ENCODE measurements around the gene DFFA. TPM values are rescaled to one million over a fixed set of nuclear protein-coding genes. Genes with fewer than 3 reads are reported as not detected.

The DFFA gene
- total and polyA plus RNA-seq, 9 of the 15 experiments (the other 6 are each of a cell fraction or from before 2014, with no cell fraction given): 39.6 to 74.8 (median 59.2) TPM

DNA sequence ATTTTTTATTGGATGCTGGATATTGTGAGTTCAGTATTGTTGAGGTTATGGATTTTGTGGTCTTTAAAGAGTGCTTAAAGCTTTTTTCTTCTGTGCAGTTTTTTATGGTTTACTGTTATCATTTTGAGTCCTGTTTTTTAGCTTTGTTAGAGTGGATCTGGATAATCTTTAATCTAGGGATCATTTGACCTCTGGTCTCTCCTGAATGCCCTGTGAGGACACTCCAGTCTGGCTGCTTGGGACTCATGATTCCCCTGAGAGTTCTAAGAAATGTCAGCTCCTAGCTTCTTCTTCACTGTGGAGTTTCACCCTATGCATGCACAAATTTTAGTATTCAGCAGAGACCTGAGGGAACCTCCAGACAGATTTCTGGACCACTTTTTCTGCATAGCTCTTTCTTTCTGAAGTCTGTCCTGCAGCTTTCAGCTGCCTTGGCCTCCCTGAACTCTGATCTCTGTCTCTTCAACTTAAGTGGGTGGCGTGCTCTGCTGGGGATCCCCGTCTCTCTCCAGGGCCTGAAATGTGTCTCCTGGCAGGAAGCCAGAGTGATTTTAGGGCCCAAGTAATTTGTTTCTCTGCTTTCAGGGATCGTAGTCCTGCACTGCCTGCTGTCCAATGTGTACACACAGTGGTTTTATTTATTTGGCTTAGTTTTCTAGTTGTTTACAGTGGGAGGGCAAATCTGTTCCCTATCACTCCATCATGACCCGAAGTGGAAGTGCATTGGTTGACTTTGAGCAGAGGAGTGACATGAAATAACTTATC is 17.1 kb upstream of the DFFA start:
- ATAC-seq: no peak

DNA sequence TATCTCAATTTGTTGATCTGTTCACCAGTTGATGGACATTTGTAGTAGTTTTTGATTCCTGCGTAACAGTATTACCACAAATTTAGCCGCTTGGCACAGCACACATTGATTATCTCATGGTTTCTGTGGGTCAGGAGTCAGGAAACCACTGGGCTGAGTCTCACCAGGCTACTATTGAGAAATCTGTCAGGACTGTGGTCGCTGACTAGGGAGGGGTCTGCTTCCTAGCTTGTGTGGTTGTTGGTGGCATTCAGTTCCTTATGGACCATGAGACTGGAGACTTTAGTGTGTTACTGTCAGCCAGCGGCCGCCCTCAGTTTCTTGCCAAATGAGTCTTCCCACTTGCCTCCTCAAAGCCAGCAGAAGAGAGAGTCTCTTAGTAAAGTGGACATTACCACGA is 12.2 kb upstream of the DFFA start:
- FAIRE-seq (no peak), ATAC-seq (no peak), DNase-seq (ENCODE audit: extremely low read depth in 1 of 4, low spot score in 3 of 4) (no peak)
- POLR2A ChIA-PET: interaction anchor here (1.3 to 1.8 kb wide), 2 partner anchors 9 to 13 kb away, joined by 4 to 6 read pairs; partner anchors contain the start of gene DFFA
- H3K9me3 ChIP-seq (replicated peaks; ENCODE audit: control insufficient read depth, insufficient read depth, low read depth, low read length): 0 out of 2 replicates have a peak, but pooled peaks cover 3% of the 10 kb centered on the region
- no peaks in the 10 kb centered on the region for H3K27me3 ChIP-seq (ENCODE audit: control insufficient read depth in 2 of 2, insufficient read depth in 2 of 2, low read length in 2 of 2)
- no peak overlapping the region for H3K27ac ChIP-seq (ENCODE audit: extremely low read depth, low read depth, low read length)
- no peak overlapping the region for H3K4me2 ChIP-seq (ENCODE audit: insufficient read depth, low read length)
- 92% methylated on average over 6 of the region's 6 CpGs for WGBS (ENCODE audit: insufficient coverage, low coverage, missing lambda C conversion rate)
- H2AFZ ChIP-seq (ENCODE audit: low read depth, low read length): no peak overlapping the region
- intact Hi-C loops (cut with micrococcal nuclease): no loop called here
- no peak overlapping the region for H3K9ac ChIP-seq (ENCODE audit: insufficient read depth in 1 of 2, low read depth in 2 of 2, low read length in 2 of 2)
- H3K4me1 ChIP-seq (replicated peaks in 1 of 2; ENCODE audit: control insufficient read depth in 2 of 2, insufficient read depth in 2 of 2, low read length in 2 of 2): no peaks in the 10 kb centered on the region
- no peak overlapping the region for H3K4me3 ChIP-seq
- H3K36me3 ChIP-seq (ENCODE audit: control insufficient read depth, insufficient read depth, low read length): peaks cover 20% of the 10 kb centered on the region; the same call in 2 of the 3 replicates
- H4K20me1 ChIP-seq (replicated peaks; ENCODE audit: control insufficient read depth, insufficient read depth, low read length): no peaks in the 10 kb centered on the region
- BruUV-seq (replicated peaks): no TSS peak
- CTCF ChIA-PET (ENCODE audit: low intra/inter-chr PET ratio): no interaction called here
- H3K79me2 ChIP-seq (ENCODE audit: control insufficient read depth, insufficient read depth, low read length): peaks cover 87% of the 10 kb centered on the region
- in situ Hi-C loops (cut with MboI): no loop called here
- H3K9me1 ChIP-seq (ENCODE audit: control insufficient read depth, insufficient read depth, low read length): no peaks in the 10 kb centered on the region
- TF ChIP-seq SP2 (IDR thresholded peaks at IDR 0.05; ENCODE audit: extremely low read depth, low read depth, low read length, poor library complexity, severe bottlenecking) (peak; percentile 5), KAT8 (IDR thresholded peaks at IDR 0.05; ENCODE audit: low read depth) (no peak), ZNF507 (tag; conservative IDR thresholded peaks at IDR 0.05) (no peak)
- TF ChIP-seq, protein P1, sequence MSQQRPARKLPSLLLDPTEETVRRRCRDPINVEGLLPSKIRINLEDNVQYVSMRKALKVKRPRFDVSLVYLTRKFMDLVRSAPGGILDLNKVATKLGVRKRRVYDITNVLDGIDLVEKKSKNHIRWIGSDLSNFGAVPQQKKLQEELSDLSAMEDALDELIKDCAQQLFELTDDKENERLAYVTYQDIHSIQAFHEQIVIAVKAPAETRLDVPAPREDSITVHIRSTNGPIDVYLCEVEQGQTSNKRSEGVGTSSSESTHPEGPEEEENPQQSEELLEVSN (IDR thresholded peaks at IDR 0.05; ENCODE audit: borderline replicate concordance in 1 of 2, extremely low read depth in 1 of 2, insufficient read depth in 1 of 2, insufficient read length in 1 of 2, low read depth in 1 of 2, low read length in 1 of 2, poor library complexity in 1 of 2, severe bottlenecking in 1 of 2): no peak

More for the DNA sequence above, 17.1 kb upstream of the DFFA start:
- in situ Hi-C loops (cut with MboI) (loop anchor here (5.0 kb wide), 1 partner anchor 57 kb away; the partner anchor contains the start of gene CENPS), intact Hi-C loops (cut with micrococcal nuclease) (no loop called here)
- H3K4me1 ChIP-seq (replicated peaks in 1 of 2; ENCODE audit: control insufficient read depth in 2 of 2, insufficient read depth in 2 of 2, low read length in 2 of 2): no peaks in the 10 kb centered on the region; a peak in 2 of 5 replicates
- no peak overlapping the region for H3K27ac ChIP-seq (ENCODE audit: extremely low read depth, low read depth, low read length)
- H3K36me3 ChIP-seq (ENCODE audit: control insufficient read depth, insufficient read depth, low read length): peaks cover 24% of the 10 kb centered on the region; the same call in 2 of the 3 replicates
- no peak overlapping the region for H2AFZ ChIP-seq (ENCODE audit: low read depth, low read length)
- H3K4me3 ChIP-seq: no peak overlapping the region
- peaks cover 89% of the 10 kb centered on the region for H3K79me2 ChIP-seq (ENCODE audit: control insufficient read depth, insufficient read depth, low read length)
- POLR2A ChIA-PET: interaction anchor here (0.6 to 1.3 kb wide), 6 partner anchors 10 to 710 kb away, joined by 3 to 5 read pairs (median 4); no protein-coding TSS in a partner anchor
- H3K9me1 ChIP-seq (ENCODE audit: control insufficient read depth, insufficient read depth, low read length): no peaks in the 10 kb centered on the region
- H3K4me2 ChIP-seq (ENCODE audit: insufficient read depth, low read length): no peak overlapping the region
- H3K27me3 ChIP-seq (ENCODE audit: control insufficient read depth in 2 of 2, insufficient read depth in 2 of 2, low read length in 2 of 2): no peaks in the 10 kb centered on the region
- H3K9me3 ChIP-seq (replicated peaks; ENCODE audit: control insufficient read depth, insufficient read depth, low read depth, low read length): 0 out of 2 replicates have a peak, but pooled peaks cover 3% of the 10 kb centered on the region
- H4K20me1 ChIP-seq (replicated peaks; ENCODE audit: control insufficient read depth, insufficient read depth, low read length): peaks cover 26% of the 10 kb centered on the region
- no TSS peak for BruUV-seq (replicated peaks)
- no peak overlapping the region for H3K9ac ChIP-seq (ENCODE audit: insufficient read depth in 1 of 2, low read depth in 2 of 2, low read length in 2 of 2)
- DNase-seq (ENCODE audit: extremely low read depth in 1 of 4, low spot score in 3 of 4) (no peak), FAIRE-seq (no peak)
- WGBS (ENCODE audit: insufficient coverage, low coverage, missing lambda C conversion rate): 43% methylated on average over 4 of the region's 4 CpGs
- peak; percentile 76 for TF ChIP-seq NFIC (IDR thresholded peaks at IDR 0.05)
- TF ChIP-seq ZNF707 (CRISPR knock-in tag; conservative IDR thresholded peaks at IDR 0.05): no peak
- CTCF ChIA-PET (ENCODE audit: low intra/inter-chr PET ratio): no interaction called here

Measured in K562 (cell line).